NCI-H2171 (cell line): Measurements from ENCODE around the gene GLOD4.
"Not testable (repeated sequence)": the region's sequence is repeated elsewhere in the genome, so short reads cannot be mapped to it uniquely, and the experiment has no call there.

Source experiments
- DNase-seq: peaks from one replicate; lab custom pipeline; 2025; lab: John Stamatoyannopoulos, UW

Gene GLOD4

GRCh38 chr17:781805-782731 lies at the start of gene GLOD4, which contains the start of gene MRM3:
Gene GLOD4, minus strand, starts transcription at chr17:782280. Its CDS starts 25 bp downstream, at chr17:782255.
Gene MRM3, plus strand, starts transcription at chr17:782353. Its CDS starts 26 bp downstream, at chr17:782379.
- peak; percentile 82 for DNase-seq

- peak; percentile 36 for DNase-seq
Measured at GRCh38 chr17:830950-831349, 48.9 kb upstream of the GLOD4 start.

- no peak for DNase-seq
Measured at GRCh38 chr17:830381-830780, 48.3 kb upstream of the GLOD4 start.

- not testable (repeated sequence) for DNase-seq
Measured at GRCh38 chr17:829614-830013, 47.5 kb upstream of the GLOD4 start.

GRCh38 chr17:828761-829160 lies 46.7 kb upstream of the GLOD4 start:
- DNase-seq = no peak

GRCh38 chr17:826778-827177 lies 44.7 kb upstream of the GLOD4 start:
- DNase-seq = no peak

- DNase-seq = no peak
Measured at GRCh38 chr17:825216-825615, 43.1 kb upstream of the GLOD4 start.

GRCh38 chr17:824378-824777 lies 42.3 kb upstream of the GLOD4 start:
- no peak for DNase-seq

- peak; percentile 68 for DNase-seq
Measured at GRCh38 chr17:823501-823902, 41.4 kb upstream of the GLOD4 start.

GRCh38 chr17:819251-819650 lies 37.2 kb upstream of the GLOD4 start:
- DNase-seq = no peak

- DNase-seq = no peak
Measured at GRCh38 chr17:814371-814770, 32.3 kb upstream of the GLOD4 start.

GRCh38 chr17:812638-813204 lies 30.6 kb upstream of the GLOD4 start:
- DNase-seq = no peak

- no peak for DNase-seq
Measured at GRCh38 chr17:811051-811784, 29.1 kb upstream of the GLOD4 start.

- no peak for DNase-seq
Measured at GRCh38 chr17:807523-808294, 25.6 kb upstream of the GLOD4 start.

GRCh38 chr17:806781-807522 lies 24.9 kb upstream of the GLOD4 start:
- DNase-seq = no peak

GRCh38 chr17:806346-806745 lies 24.3 kb upstream of the GLOD4 start:
- no peak for DNase-seq

GRCh38 chr17:805886-806285 lies 23.8 kb upstream of the GLOD4 start:
- not testable (repeated sequence) for DNase-seq

GRCh38 chr17:804541-805435 lies 22.7 kb upstream of the GLOD4 start:
- DNase-seq = no peak

GRCh38 chr17:802901-803881 lies 21.1 kb upstream of the GLOD4 start:
- DNase-seq = no peak
